SKM-1 treated with dmso at 0.1 percent for 144 hours (cell line): Measurements from ENCODE around the gene TOP3B.

Source experiments
- DNase-seq: peaks from one replicate; lab custom pipeline; 2025; ENCODE audit not compliant: unreplicated experiment; lab: John Stamatoyannopoulos, UW

TOP3B gene

GRCh38 chr22:21982338-21982965, at the start of gene TOP3B:
Gene TOP3B (minus strand): TSS chr22:21982787. CDS start chr22:21975709, 7,078 bp downstream.
- peak; percentile 52 for DNase-seq

GRCh38 chr22:22031183-22031945, 48.8 kb upstream of the TOP3B start:
- DNase-seq: no peak

GRCh38 chr22:22030493-22031182, 48.1 kb upstream of the TOP3B start:
- peak; percentile 6 for DNase-seq

- DNase-seq: no peak
Observed at GRCh38 chr22:22027955-22028354, 45.4 kb upstream of the TOP3B start.

- peak; percentile 20 for DNase-seq
Observed at GRCh38 chr22:22026157-22026831, 43.7 kb upstream of the TOP3B start.

- no peak for DNase-seq
Observed at GRCh38 chr22:22025320-22026156, 43.0 kb upstream of the TOP3B start.

GRCh38 chr22:22024440-22024839, 41.9 kb upstream of the TOP3B start:
- no peak for DNase-seq

- DNase-seq: no peak
Observed at GRCh38 chr22:22023581-22024137, 41.1 kb upstream of the TOP3B start.

- no peak for DNase-seq
Observed at GRCh38 chr22:22022947-22023534, 40.5 kb upstream of the TOP3B start.

GRCh38 chr22:22022255-22022840, 39.8 kb upstream of the TOP3B start:
- no peak for DNase-seq

- DNase-seq: no peak
Observed at GRCh38 chr22:22021162-22021750, 38.7 kb upstream of the TOP3B start.

- DNase-seq: no peak
Observed at GRCh38 chr22:22020425-22020852, 37.9 kb upstream of the TOP3B start.

- no peak for DNase-seq
Observed at GRCh38 chr22:22019659-22020424, 37.3 kb upstream of the TOP3B start.

- DNase-seq: no peak
Observed at GRCh38 chr22:22018825-22019658, 36.5 kb upstream of the TOP3B start.

- DNase-seq: no peak
Observed at GRCh38 chr22:22015631-22016030, 33.0 kb upstream of the TOP3B start.

GRCh38 chr22:22014285-22014659, 31.7 kb upstream of the TOP3B start:
- DNase-seq: no peak

GRCh38 chr22:22013559-22014284, 31.1 kb upstream of the TOP3B start:
- no peak for DNase-seq
